Stimulated activated CD4-positive, alpha-beta T cell treated with anti-CD3 and anti-CD28 coated beads, Interleukin-4, amount 100 ng/mL, for 1 hour (primary cell): ENCODE data around the gene CETN2.
"Not testable (repeated sequence)": the region's sequence is repeated elsewhere in the genome, so short reads cannot be mapped to it uniquely, and the experiment has no call there.

ENCODE experiments used
- DNase-seq: peaks from one replicate; pipeline ENCODE4 v3.0.0-alpha.2; 2020

The CETN2 gene

GRCh38 chrX:152831391-152831790, 834 bp upstream of the CETN2 start:
- DNase-seq, result no peak

- no peak for DNase-seq
Observed at GRCh38 chrX:152824841-152825374, 5.6 kb downstream of the CETN2 start.

- DNase-seq, result no peak
Observed at GRCh38 chrX:152823657-152824056, 6.9 kb downstream of the CETN2 start.

GRCh38 chrX:152822383-152823086, 8.0 kb downstream of the CETN2 start:
- no peak for DNase-seq

GRCh38 chrX:152821145-152821765, 9.3 kb downstream of the CETN2 start:
- DNase-seq, result no peak

- DNase-seq, result no peak
Observed at GRCh38 chrX:152819732-152820131, 10.8 kb downstream of the CETN2 start.

GRCh38 chrX:152819266-152819665, 11.3 kb downstream of the CETN2 start:
- no peak for DNase-seq

- DNase-seq, result no peak
Observed at GRCh38 chrX:152818356-152818755, 12.2 kb downstream of the CETN2 start.

- DNase-seq, result no peak
Observed at GRCh38 chrX:152817078-152817764, 13.3 kb downstream of the CETN2 start.

- DNase-seq, result no peak
Observed at GRCh38 chrX:152814048-152814447, 16.5 kb downstream of the CETN2 start.

- DNase-seq, result no peak
Observed at GRCh38 chrX:152813206-152813605, 17.4 kb downstream of the CETN2 start.

- no peak for DNase-seq
Observed at GRCh38 chrX:152810403-152810802, 20.2 kb downstream of the CETN2 start.

GRCh38 chrX:152806035-152806434, 24.5 kb downstream of the CETN2 start:
- DNase-seq, result no peak

GRCh38 chrX:152798945-152799344, 31.6 kb downstream of the CETN2 start:
- no peak for DNase-seq

- DNase-seq, result not testable (repeated sequence)
Observed at GRCh38 chrX:152787062-152787461, 43.5 kb downstream of the CETN2 start.
